Transverse colon (tissue), 4 donors: Measurements from ENCODE around the gene TMEM214.

Experiments
- EP300 ChIP-seq: sonication (generic); formaldehyde crosslinking; IDR thresholded peaks from one replicate; pipeline ENCODE4 v1.6.1; 2017; ENCODE audit warnings: antibody characterized with exemption, low read depth
- POLR2A ChIP-seq: fragments of 450-650 bp; IDR thresholded peaks from one replicate; pipeline ENCODE4 v1.6.1; 2016; ENCODE audit warnings: antibody characterized with exemption, mild to moderate bottlenecking, moderate library complexity
- POLR2AphosphoS5 ChIP-seq, 3 donors: sonication (generic); formaldehyde crosslinking; IDR thresholded peaks; one replicate each; pipeline ENCODE4 v1.6.1; 2016; ENCODE audit warnings: antibody characterized with exemption in 3 of 3
- TF ChIP-seq, protein P1 (sequence below), 5 experiments: fragments of 200-600 bp in 3 of 5; fragments of 450-650 bp in 2 of 5; sonication (generic) in 3 of 5; IDR thresholded peaks; 1 replicate in 2 of 5; 2 replicates in 3 of 5; pipeline ENCODE4 v1.5.1; 2016 to 2017; ENCODE audit warnings: antibody characterized with exemption in 5 of 5, inconsistent platforms in 3 of 5, mild to moderate bottlenecking in 2 of 5, moderate library complexity in 1 of 5

- TF ChIP-seq, protein P1, sequence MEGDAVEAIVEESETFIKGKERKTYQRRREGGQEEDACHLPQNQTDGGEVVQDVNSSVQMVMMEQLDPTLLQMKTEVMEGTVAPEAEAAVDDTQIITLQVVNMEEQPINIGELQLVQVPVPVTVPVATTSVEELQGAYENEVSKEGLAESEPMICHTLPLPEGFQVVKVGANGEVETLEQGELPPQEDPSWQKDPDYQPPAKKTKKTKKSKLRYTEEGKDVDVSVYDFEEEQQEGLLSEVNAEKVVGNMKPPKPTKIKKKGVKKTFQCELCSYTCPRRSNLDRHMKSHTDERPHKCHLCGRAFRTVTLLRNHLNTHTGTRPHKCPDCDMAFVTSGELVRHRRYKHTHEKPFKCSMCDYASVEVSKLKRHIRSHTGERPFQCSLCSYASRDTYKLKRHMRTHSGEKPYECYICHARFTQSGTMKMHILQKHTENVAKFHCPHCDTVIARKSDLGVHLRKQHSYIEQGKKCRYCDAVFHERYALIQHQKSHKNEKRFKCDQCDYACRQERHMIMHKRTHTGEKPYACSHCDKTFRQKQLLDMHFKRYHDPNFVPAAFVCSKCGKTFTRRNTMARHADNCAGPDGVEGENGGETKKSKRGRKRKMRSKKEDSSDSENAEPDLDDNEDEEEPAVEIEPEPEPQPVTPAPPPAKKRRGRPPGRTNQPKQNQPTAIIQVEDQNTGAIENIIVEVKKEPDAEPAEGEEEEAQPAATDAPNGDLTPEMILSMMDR (IDR thresholded peaks at IDR 0.05) = no peak
- TF ChIP-seq POLR2A = no peak
- TF ChIP-seq EP300 = no peak
- no peak for TF ChIP-seq POLR2AphosphoS5 (IDR thresholded peaks at IDR 0.05)
These were observed 49.0 kb upstream of the TMEM214 start for GRCh38 chr2:26983746-26984145.
